GM18526 (cell line): ENCODE results near the gene ARSJ.

Experiments
- POLR2A ChIP-seq: IDR thresholded peaks from 3 replicates; pipeline ENCODE4 v1.6.1; 2011; ENCODE audit not compliant: insufficient read length; ENCODE audit errors: extremely low read depth

ARSJ gene

DNA sequence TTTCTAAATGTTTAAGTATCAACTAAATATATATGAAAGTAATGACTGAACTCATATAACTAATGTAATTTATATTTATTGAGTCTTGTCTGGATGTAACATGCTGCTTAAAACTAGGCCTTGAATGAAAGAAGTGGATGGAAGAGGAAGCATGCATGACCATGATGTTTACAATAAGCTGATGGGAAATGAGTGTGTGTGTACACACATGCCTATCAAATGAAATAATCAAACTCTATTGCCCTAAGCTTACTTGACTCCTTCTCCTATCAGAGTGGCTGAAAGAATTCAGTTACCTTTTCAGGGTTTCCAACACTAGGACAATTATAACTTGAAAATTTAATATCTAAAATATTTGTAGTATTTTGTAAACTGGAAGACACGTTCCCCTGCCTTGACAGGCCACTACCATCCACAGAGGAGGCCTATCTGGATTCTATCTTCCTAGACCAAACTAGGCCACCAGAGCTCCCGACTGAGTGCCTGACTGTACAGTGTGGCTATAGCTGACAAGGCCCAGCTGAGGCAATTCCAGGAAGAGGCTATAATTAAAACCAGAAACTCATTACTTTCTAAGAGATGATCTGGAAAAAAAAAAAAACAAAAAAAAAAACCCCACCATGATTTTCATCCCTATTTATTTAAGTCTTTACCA is 7.6 kb downstream of the ARSJ start:
- TF ChIP-seq POLR2A = no peak

DNA sequence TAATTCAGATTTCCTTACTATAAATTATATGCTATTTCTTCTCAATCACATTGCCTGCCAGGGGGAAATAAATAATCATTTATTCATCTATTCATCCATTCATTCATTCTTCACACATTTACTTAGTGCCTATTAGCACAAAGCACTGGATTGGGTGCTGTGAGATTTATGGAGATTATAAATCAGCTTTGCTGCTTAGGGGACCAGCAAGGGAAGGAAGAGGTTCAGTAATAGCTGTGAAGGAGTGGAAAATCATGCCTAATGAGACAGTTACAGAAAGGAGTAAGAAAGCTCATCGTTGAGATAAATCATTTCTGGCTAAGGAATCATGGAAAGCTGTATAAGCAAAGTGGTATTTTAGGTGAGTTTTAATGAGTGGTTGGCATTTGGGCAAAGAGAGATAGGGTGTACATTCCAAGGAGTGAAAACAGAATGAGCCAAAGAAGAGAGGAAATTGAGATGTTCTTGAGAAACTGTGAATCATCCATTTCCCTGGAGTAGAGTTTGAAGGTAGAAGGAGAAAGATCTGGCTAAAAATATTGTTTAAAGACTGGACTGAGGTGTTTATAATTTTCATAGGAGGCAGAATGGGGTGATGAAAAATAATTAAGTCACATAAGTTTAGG is 9.6 kb downstream of the ARSJ start:
- TF ChIP-seq POLR2A = no peak

DNA sequence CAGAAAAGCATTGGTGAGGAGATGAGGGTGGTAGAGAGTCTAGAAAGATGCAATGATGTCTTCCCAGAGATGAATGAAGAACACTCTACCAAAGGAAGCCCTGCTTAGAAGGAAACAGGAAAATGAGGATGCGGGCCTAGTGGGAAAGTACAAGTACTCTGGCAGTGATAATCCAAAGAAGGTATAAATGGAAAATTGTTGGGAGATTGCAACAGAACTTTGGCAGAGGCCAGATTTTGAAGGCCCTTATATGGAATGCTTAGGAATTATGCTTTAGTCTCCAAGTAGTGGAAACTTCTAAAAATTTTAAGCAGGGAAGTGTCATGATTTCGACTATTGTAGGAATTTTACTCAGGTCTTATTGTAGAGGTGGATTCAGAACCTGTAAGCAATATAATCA is 11.0 kb downstream of the ARSJ start:
- TF ChIP-seq POLR2A = no peak

DNA sequence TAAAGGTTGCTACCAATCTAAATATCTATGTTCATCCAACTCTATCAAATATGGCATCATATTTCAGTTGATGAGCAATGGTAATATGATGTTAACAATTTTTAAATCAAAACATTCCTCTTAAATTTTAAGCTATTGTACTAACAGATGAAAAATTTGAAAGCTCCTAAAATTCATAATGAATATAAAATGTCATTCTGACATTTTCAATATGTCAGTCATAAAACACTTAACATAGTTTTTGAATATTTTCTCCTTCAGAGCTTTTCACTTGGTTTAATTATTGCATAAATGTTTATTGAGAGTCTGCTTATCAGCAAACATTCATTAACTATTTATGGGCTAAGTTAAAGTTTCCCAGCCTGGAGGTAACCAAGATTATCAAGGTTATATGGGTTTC is 11.8 kb downstream of the ARSJ start:
- TF ChIP-seq POLR2A = no peak

DNA sequence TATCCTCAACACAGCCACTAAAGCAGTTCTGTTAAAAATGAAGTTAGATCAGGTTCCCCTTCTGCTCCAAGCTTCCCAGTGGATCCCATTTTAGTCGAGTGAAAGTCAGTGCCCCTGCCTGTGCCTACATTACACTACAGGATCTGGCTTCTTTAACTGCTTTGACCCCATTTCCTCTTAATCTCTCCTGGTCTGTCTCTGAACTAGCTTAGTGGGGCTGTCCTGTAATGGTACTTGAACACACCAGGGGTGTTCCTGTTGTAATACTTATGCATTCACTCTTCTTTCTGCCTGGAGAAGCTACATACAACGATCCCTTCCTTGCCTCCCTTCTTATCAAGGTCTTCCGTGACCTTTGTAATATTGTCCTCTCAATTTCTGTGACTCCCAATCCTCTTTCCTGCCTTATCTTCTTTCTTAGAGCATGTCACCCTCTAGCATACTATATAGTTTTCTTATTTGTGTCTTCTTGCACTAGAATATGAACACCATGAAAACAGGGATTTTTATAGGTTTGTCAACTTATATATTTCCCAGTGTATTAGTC is 16.7 kb downstream of the ARSJ start:
- TF ChIP-seq POLR2A = no peak

DNA sequence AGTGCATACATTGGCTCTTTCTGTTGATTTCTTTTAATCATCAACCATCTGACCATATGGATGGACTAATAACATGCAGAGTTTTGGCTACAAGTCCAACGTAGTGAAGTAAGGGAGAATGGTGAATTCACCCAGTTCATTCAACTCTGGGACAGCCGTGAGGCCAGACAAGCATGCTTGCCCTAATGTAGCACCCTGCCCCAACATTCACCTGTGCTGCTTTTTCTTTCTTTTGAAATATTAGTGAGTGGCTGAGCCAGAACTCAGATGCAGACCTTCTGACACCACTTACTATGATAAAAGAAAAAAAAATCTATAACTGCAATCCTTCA is 17.5 kb downstream of the ARSJ start:
- no peak for TF ChIP-seq POLR2A

DNA sequence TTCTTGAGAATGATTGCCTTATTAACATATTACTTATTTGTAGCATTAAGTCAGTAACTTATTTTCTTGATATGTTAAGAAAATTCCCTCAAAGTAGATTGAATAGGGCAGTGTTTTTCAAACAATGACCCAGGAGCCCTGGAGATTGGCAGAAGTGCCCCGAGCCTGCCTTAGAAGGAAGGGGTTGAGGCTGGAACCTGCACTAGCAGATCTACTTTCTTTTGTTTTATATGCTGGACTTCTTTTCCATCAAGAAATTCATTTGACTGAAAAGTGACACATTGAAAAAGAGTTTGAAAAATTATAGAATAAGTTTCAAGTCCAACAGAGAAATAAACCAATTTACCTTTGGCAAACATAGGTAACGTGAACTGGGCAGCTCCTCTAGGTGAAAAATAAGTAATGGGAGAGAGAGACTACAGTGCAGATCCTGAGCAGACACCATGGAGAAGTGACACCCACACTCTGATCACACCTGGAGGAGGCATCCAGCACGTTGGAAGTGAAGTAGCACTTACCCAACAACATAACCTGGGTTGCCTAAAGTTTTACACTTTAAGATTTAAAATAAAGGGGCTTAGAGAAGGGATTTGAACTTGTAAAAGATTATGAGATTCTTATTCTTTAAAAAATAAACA is 18.6 kb downstream of the ARSJ start:
- no peak for TF ChIP-seq POLR2A

DNA sequence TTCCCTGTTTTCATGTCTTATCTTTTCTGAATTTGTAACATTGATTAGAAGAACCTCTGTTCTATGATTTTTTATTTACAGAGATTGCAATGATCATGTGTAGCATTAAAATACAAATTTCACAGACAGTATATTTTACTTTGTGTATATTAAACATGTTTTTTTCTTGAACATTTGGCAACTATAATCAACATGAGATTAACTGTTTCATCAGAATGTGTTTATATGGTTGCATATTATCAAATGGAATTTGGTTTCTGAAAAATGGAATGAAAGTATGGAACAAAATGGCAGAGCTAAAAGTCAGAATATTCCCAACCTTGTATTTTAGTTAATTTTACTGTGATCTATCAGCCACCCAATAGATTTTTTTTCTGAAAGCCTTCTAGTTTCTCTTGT is 19.9 kb downstream of the ARSJ start:
- TF ChIP-seq POLR2A = no peak

DNA sequence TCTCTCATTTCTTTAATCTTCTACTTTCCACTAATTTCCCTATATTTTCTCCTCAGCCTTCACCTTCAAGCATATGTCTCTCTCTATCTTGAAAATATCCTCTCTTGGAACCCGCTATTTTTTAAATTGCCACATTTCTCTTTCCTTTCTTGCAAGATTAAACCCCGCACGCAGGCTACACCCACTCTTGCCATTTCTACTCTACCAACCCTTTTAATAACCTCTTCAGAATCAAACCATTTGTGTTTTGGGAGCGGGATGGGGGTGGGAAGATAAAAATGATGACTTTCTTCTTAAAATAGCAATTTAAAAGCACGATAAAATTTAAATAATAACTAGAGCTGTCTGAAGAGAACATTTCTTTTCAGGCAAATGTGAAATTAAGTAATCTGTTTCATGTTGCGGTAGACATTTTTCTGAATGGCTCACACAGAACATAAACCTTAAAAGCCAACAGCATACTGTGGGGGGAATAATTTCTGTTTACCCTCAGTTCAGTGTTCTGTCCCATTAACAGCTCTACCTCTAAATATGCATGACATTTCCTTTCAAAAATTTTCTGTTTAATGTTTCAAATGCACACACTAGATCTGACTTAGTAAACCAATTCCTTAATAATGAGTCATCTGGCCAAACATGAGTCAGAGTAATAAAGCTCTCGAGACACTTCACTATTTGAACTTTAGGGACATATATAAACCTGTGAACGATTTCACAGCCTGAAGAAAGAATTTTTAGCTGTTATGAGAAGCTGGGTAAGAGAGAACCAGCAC is 20.5 kb downstream of the ARSJ start:
- TF ChIP-seq POLR2A = no peak

DNA sequence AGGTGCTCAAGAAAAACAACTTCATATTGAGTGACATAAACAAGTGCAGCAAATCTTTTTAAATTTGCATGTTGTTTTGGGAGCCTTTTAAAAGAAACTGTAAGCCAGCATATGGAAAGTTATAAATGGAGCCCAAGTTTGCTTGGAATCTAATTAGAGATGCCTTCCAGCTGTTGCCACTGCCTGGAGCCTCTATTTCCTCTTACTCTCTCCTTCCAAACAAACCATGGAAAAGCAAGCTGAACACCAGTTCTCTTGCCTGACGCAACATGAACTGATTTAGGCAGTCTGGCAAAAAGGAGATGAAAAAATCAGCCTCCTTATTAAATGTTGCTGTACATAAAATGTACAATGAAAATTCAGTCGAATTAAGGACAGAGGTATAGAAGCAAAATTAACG is 21.5 kb downstream of the ARSJ start:
- TF ChIP-seq POLR2A = no peak

DNA sequence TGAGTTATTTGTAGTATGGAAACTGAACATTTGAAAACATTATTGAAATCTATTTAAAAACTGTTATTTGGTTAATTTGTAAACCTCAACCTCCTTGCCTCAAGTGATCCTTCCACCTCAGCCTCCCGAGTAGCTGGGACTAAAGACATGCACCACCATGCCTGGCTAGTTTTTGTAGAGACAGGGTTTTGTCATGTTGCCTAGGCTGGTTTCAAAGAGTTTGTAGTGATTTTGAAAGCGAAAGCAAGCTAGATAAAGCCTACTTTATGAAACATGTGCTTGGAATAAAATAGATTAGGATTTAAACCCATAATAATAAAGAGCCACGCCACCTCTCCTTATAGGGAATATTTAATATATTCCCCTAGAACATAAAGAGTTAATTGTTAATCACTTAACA is 23.5 kb downstream of the ARSJ start:
- no peak for TF ChIP-seq POLR2A

DNA sequence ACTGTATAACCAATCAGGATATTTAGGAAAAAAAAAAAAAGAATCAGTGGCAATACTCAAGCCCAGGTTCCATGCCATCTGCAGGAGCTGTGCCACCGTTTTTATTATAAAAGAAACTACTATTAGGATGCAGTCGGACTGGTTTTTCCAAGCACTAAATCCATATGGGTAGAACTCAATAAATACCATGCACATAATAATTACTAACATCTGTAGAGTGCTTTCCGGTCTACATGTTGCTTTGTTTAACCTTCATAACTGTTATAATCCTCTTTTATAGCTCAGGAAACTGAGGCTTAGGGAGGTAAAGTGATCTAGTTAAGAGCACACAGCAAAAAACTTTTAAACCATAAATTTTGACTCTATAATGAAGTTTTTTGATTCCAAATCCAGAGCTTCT is 24.0 kb downstream of the ARSJ start:
- TF ChIP-seq POLR2A = no peak

DNA sequence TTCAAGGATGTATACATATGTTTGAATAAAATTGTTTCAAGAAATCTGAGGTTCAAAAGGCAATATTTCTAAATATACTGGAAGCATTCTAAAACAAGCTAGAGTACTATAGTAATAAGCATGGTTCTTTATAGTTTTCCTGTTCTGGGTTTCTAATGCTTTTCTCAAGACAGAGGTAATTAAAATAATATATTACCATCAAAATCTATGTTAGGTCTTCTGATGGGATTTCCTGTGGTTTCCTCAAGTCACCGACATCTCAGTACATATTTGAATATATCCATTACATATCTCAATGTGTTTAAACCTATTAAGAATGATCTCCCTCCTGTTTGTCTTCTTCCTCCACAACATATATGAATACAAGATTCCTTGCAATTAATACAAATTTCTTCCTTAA is 25.6 kb downstream of the ARSJ start:
- no peak for TF ChIP-seq POLR2A

DNA sequence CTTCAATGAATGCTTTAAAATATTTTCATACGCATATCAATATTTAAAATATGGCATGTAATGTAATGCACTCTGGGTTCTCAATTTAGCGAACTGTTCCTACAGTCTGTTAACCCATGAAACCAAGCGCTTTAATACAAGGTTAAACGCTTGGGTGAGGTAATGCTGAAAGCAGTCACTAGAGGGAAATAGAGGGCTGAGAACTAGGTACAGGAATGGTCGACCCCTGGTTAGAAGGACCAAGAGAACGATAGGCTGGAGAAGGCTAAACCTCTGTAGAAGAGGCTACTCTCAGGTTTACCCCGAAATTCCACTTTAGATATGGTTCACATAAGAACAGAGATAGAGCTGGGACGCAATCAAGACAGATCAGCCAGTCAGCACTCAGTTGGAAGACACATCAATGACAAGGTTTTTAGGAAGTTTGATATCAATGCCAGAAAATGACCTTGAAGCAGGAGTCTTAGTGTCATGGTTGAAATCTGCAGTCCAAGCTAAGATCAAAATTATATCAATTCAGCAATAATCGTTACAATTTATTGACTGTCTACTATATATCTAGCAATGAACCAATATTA is 26.9 kb downstream of the ARSJ start:
- TF ChIP-seq POLR2A = no peak

DNA sequence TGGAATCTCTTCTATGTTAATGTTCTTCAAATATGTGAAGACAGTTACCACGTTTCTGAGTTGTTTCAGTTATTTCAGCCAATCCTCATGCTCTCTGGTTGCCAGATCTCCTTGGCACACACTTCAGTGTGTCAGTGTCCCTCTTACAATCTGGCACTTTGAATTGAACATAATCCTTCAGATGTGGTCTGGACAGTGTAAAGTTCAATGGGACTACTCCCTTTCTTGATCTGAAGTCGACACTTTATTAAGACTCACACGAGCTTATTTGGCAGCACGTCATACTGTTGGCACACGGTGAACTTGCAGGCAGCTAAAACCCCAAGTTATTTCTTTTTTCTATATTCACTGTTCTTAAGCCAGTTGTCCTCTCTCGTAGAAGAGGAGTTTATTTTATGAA is 28.2 kb downstream of the ARSJ start:
- TF ChIP-seq POLR2A = no peak
